PC-3 (cell line): Measurements from ENCODE around the gene SIM2.

Source experiments
- CTCF ChIP-seq: fragments of 300-600 bp; sonication (generic); conservative IDR thresholded peaks from 2 replicates; pipeline ENCODE4 v1.5.1; 2017; ENCODE audit warnings: antibody characterized with exemption, low read depth, mild to moderate bottlenecking, low read length
- EZH2phosphoT487 ChIP-seq: fragments of 300-600 bp; sonication (generic); IDR thresholded peaks from 2 replicates; pipeline ENCODE4 v1.6.1; 2018; ENCODE audit warnings: mild to moderate bottlenecking, antibody characterized with exemption, low read length, borderline replicate concordance

GRCh38 chr21:36786186-36786585 lies 87.3 kb downstream of the SIM2 start:
- TF ChIP-seq CTCF (no peak), EZH2phosphoT487 (no peak)
